ENCODE measurements around the gene GLP1R.
"Not testable (repeated sequence)": the region's sequence is repeated elsewhere in the genome, so short reads cannot be mapped to it uniquely, and the experiment has no call there.

GLP1R gene

DNA sequence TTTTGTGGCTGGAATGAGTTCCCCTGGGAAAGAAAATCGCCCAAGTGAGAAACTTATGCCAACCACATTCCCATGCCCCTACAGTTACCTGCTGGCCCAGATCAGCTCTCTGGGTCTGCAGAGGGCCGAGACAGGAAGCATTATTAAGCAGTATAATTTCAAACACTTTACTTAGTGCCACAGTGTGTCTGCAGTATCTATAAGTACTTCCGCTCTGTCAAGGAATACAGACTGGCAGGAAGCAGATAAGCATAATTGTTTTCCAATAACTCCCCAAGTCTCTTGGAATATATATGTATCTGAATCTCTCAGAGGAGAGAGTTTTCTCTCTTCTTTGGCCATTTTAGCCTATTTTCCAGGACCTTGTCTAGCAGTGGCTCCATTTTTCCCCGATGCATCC, 41.5 kb downstream of the GLP1R start:
- DNase-seq: no peak

DNA sequence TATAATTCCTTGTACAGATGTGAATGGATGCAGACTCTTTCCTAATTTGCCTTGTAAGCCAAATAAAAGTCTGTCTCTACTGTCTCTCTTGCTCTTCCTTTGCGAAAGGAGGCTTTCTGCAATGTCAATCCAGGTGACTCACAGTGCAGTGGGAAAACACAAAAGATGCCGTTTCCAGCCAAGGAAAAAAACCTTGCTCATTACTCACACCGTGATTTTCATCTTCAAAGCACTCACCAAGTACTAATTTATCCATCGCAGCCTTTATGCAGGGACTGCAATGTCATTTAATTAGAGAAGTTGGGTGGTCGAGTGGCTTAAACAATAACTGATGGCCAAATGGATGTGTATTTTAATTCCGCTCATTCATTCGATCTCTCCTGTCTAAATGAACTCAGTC, 42.6 kb downstream of the GLP1R start:
- peak; percentile 61 for DNase-seq

DNA sequence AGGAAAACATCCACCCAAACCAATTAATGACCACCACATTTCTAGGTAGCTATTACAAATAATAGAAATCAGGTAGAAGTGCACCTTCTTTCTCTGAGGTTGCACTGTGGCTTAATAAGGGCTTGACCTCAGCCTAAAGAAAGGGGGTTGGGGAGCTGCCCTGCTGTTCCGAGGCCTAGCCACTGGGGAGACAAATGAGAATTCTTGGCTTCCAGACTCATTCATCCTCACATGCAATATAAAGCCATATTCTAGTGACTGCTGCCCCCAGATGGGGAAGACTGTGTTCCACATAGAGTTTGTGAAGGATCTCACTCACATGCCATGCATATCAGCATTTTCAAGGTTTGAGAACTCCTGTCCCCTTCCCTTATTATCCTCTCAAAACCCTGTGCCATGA, 43.5 kb downstream of the GLP1R start:
- no peak for DNase-seq

DNA sequence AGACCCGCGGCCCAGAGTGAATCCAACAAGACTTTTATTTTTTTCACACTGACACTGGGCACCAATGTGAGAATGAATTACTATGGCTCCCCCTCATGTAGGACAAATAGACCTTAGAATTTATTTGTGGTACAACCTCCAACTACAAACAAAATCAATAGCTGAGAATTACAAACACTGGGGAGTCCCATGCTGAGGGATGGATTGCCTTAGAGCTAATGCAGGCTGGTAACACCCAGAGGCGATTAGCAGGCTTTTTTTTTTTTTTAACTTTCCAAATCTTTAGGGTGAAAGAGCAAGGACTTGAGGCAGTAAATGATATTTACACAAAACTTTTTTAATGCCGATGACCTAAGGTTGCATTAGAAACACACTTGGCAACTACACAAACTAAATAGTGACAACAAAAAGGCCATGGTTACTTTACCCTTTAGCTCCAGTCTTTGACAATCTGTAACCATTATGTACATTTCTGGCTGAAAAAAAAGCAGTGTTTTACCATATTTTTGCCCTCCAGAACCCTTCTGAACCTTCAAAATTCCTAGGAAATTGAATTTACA, 44.6 kb downstream of the GLP1R start:
- DNase-seq: no peak

DNA sequence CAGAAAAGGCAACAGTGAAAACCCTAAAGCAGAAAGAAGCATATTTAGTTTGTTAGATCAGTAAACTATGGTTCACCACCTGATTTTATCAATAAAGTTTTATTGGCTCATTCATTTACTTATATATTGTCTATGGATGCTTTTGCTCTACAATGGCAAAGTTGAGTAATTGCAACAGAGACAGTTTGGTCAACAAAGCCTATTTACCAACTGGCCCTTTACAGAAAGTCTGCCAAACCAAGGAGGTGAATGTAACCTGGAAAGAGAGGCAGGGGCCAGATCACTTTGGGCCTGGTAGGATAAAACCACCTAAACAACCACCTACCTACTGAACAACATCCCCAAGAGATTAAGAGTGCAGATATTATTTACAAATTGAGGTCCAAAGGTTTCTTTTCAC, 47.0 kb downstream of the GLP1R start:
- no peak for DNase-seq

DNA sequence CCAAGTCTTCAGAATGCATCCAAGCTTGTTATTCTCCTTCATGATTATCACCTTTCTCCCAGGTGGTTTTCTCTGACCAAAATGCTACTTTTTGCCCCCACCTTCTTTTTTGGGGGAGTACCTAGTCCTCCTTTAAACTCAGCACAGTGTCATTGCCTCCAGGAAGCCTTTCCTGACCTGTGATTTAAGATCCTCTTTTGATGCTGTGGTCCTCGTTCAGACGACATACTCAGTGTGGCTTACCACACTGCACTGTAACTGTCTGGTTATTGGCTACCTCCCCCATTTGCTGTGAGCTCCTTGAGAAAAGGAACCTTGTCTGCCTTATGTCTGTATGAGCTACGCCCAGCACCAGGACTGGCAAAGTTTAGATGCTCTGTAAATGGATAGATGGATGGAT, 51.8 kb downstream of the GLP1R start:
- DNase-seq: no peak

DNA sequence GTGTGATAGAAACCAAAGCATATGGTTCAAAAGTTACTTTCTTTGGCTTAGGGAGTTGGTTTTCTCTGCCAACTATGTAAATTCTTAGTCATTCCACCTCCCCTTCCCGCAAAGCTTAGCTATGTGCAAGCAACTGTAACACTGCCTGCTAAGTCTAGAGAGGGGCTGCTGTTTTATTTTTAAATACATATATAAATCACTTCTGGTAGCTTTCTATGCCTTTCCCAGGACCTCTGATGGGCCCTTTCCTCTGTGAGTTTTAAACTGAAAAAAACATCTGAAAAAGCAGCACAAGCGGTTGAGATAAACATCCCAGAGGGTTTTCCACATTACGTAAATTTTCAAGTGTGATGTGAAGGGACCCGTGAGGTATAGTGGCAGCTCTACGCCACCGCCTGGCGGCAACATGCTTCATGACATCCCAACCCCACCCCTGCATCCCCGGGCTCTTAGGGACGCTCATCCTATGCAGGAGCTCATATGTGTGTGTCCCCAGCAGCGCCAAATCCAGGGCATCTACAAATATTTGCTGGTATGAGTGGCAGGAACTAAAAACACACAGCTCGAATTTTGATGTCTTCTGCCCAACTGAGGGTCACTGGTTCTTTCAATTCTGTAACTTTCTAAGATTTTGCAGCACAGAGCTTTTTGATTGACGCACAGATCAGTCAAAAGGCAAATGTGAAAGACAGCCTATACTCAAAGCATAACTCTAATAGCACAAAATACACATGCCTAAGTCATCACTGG, 53.7 kb downstream of the GLP1R start:
- no peak for DNase-seq

DNA sequence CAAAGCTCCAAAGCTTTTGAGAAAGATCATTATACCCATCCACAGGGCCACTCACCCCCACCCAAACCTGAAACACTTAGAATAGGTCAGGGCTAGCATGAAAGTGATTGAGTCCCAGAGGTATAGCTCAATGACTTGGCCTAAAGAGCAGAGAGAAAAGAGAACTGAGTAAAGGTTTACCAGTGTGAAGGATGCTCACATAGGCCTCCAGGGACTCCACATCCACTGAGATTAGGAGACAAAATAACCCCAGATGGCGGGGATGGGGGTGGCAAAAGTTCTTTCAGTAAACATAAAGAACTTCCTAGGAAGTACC, 54.2 kb downstream of the GLP1R start:
- no peak for DNase-seq

DNA sequence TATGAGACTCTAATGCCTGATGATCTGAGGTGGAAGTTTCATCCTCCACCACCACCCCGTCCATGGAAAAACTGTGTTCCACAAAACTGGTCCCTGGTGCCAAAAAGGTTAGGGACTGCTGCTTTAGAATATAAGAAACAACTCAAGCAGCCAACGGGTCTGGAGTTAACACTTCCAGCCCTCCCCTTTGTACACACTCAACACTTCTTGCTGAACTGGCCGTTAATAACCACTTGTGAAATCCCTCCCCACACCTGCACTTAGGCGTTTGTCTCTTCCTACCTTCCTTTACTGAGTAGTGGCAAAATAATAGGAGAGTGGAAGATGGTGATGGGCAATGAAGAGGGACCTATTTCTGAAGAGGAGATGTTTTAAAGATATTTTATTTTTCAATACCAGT, 55.9 kb downstream of the GLP1R start:
- peak; percentile 46 for DNase-seq

DNA sequence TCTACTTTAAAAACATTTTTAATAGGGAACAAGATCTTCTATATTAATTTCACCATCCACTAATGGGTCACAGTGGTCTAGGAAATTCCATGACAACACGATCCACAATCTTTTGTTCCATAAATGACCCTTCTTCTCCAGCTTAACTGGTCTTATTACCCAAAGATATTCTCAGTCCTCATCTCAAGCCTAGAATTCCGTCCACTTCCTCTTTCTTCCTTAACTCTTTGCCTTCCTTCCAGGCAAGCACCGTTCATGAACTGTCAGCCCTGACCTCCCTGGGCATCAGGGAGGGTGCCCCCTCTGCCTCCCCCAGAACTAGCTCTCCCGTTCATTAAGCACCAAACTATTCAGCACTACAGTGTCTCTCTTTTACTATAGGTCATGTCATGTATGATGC, 58.5 kb downstream of the GLP1R start:
- no peak for DNase-seq

DNA sequence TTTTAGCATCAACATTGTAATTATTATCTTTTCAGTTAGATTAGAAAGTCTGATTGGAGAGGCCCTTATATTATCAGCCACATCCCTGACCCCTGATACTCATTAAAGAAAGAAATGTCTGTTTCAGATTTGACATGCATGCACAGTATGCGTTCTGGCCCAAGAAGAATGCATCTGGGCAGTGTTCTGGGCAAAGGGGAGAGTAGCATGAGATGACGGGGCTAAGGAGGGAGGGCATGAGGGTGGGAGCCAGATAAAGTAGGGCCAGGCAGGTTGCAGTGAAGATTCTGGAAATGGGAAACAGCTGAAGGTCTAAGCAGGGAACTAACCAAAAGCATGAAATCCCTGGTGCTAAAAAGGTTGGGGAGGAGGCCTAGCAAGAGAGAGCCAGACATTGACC, 59.1 kb downstream of the GLP1R start:
- DNase-seq: no peak

DNA sequence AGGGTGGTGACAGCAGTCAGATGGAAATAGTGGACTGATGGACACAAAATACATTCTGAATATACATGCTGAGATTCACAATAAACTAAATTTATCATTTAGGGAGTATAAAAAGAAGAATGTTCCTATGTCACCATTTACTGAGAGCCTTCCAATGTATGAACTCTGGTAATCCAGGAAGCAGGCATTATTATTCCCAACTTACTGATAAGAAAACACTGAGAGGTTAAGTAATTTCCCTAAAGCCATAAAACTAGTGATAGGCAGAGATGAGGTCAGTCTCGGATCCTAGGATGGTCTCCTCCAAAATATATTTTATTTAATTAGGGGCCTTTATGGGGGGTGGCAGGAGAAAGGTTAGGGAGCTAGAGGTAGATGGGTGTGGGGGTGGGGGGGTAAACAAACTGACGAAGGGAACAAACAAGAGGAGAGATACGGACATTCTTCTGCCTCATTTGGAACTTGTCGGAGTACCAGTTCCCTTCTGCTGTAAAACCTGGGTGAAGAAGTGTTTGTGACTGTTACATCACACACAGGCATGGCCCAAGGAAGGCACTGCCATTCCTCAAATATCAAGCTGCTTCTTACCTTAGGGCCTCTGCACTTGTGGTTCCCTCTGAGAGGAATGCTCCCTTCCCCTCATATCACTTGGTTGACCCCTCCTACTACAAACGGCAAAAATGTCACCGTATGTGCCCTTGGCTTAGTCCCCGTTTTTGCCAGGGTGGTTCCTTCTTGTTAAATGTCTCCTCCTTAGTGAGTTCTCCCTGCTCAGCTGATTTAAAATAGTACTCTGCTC, 59.7 kb downstream of the GLP1R start:
- no peak for DNase-seq

DNA sequence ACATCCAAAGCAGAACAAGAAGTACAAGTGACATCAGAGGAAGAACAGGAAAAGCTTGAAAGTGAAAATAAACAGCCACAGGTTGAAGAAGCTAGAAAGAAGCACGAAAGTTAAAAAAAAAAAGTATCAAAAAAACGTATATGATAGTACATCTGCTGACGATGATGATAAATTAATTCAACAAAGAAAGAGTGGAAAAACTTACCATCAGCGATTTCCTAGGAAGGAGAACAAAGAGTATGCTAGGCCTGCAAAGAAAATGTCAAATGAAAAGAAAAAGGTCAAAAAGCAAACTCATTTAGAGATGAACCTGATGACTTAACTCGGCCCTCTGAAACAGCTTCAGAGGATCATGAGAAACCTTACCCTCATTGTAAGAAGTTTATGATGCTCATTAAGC, 62.7 kb downstream of the GLP1R start:
- no peak for DNase-seq

DNA sequence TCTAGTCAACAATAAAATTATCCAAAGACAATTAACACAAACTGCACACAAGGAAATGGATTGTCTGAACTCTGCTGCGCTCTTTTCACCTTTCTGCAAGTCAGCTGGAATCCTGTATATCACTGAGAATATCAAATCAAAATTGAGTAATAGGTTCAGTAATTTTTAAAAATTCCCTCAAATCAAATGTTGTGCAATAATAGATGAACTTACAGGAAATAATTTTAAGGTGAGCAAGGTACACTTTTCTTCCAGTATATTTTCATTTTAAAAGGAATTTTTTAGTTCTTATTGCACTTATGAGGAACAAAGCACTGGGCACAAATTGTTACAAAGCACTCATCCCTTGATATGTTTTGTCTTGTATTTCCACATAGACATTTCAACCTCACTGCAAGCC, 65.2 kb downstream of the GLP1R start:
- no peak for DNase-seq

DNA sequence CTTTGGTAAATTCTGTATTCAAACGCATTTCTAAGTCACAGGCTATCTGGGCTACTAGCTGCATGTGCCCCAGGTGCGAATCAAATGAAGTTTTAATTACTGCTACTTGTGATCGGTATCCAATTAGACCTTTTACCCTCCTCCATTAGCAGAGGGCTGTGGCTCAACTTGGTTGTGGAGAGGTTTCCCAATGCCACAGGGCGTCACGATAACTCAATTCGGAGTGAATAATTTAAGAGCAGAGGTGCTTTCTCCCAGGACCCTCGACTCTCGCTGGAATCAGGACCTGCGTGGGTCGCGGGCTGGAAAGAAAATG, 65.8 kb downstream of the GLP1R start:
- no peak for DNase-seq

DNA sequence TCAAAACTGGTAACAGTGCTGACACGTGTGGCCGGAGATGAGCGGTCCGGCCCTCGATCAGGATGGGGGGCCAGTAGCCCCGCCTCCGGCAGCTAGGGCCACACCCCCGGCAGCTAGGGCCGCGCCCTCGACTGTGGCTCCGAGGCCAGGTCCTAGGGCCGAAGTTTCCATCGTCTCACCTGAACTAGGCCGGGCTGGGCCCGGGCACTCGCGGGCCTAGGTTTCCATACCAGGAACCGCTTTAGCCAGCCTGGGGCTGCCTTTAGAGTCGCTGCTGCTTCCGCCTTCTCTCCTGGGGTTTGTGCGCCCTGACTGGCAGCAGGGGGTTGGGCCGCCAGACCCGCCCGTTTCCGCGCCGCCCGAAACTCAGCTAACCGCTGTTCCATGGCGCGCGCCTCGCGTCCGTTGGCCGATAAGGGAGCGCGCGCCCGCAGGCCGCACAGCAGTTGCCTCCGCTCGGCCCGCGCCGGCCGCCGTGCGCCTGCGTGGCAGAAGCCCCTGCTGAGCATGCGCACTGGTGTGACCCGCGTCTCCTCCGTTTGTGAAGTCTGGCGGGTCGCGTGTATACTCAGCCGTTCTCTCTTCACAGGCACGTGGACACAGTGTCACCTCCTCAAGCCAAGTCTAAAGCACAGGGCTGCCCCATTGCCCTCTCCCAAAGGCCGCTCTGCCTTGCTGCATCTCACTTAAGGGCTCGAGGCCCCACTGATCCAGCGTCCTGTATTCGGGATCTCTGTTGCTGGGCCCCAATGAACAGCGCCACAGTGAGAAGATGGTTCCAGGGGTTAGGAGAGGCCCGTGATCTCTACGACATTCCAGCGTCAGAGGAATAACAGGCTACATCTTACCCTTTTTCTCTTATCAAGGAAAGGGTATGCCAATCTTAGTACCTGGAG, 66.4 kb downstream of the GLP1R start, which contains the start of gene SAYSD1:
SAYSD1 (minus strand) TSS at position 483 of the 896 bp plus-strand sequence; CDS start at position 386, 97 bp downstream.
- no peak for DNase-seq

DNA sequence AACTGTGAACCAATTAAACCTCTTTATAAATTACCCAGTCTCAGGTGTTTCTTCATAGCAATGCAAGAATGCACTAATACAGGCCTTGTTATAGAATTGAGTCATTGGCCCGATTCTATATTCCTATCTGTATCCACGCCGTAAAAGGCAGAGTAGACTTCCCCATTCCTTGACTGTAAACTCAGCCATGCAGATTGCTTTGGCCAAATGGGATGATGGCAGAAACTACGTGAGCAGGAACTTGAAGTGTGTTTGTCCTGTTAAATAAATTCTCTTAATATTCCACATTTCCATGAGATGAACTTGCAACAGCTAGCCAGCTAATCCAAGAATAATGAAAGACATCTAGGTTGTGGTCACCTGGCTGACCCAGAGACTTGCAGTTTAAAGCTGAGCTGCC, 70.3 kb downstream of the GLP1R start:
- DNase-seq: no peak

DNA sequence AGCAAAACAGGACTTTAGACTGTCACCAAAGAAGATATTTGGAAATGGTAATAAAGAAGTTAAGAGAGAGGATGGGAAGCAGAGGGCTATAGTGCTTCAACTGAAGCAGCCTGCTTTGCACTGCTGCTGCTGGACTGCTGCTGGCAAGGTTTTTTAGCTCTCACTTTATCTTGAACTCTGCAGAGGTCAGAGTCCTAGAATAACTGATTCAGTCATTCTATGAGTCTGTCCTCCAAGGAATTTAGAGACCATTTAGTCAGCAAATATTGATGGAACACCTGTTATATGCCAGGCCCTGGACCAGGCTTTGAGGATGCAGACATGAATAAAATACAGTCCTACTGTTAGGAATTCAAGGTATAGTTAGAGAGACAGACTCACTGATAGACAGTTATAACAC, 75.5 kb downstream of the GLP1R start:
- no peak for DNase-seq

DNA sequence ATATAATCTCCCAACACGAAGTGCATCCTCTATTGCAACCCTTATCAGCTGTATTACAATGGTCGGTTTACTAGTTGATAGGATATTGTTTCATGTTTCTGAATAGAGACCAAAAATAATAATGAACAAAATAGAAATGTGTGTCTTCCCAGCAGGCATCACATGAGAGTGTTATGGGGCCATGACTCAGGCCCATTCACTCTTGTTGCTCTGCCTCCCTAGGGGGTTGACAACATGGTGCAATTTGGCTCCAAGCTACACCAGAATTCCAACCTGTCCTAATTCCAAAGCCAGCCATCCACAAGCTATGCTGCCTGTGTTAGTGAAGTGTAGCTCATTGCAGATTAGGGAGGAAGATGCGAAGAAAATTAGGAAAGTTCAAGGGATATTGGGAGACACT, 79.5 kb downstream of the GLP1R start:
- no peak for DNase-seq

DNA sequence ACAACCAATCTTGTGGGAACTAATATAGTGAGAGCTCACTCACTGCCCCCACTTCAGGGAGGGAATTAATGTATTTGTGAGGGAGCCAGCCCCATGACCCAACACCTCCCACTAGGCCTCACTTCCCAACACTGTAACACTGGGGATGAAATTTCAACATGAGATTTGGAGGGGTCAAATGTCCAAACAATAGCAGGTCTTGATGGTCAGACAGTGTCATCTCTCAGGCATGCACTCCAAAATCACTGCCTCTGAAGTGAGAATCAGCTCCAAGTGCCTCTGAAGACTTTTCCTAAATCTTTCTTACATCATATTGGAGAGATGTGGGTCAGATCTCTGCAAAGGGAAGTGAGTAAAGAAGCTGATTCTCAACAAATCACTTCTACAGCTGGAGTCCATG, 80.3 kb downstream of the GLP1R start:
- no peak for DNase-seq

DNA sequence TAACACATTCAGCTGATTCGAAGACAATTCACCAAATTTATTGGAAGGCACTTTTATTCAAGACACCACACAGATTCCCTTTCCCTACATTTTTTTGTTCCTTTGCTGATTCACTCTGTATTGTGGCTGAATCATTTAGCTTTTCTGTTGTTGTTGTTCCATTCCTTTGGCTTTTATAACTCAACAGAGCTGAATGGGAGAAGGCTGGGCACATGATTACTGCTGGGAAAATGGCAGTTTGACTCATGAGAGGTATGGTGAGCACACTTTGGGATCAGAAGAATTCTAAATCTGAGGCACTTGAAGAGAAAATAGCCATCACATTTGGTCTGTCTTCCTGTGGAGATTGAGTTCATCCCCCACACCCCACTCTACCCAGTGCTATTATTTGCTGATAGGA, 82.1 kb downstream of the GLP1R start:
- no peak for DNase-seq

DNA sequence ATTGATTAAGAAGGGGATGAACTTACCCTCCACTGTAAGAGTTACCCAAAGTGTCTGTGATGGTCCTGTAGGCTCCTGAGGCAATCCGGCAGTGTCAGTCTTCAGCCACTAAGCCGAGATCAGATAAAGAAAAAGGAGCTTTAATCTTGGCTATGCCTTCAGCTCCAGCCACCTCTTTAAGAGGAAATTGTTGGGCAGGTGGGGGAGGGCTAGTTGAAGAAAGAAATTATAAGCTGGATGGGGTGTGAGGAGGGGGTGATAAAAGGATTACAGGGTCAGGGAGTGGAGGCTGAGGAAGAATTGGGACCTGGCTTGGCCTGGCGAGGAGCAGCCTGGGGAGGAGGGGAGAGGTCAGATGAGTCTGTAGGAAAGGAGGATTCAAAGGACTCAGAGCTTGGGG, 86.2 kb downstream of the GLP1R start:
- DNase-seq: not testable (repeated sequence)

DNA sequence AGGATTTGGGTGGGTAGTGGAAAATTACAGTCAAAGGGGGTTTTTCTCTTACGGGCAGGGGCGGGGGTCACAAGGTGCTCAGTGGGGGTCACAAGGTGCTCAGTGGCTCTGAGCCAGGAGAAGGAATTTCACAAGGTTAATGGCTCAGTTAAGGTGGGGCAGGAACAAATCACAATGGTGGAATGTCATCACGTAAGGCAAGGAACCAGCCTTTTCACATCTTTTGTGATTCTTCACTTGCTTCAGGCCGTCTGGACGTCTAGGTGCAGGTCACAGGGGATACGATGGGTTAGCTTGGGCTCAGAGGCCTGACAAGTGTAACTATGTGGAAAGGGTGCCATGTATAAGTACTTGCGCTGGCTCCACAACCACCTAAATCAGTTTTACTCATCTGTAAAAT, 87.6 kb downstream of the GLP1R start:
- DNase-seq: not testable (repeated sequence)

DNA sequence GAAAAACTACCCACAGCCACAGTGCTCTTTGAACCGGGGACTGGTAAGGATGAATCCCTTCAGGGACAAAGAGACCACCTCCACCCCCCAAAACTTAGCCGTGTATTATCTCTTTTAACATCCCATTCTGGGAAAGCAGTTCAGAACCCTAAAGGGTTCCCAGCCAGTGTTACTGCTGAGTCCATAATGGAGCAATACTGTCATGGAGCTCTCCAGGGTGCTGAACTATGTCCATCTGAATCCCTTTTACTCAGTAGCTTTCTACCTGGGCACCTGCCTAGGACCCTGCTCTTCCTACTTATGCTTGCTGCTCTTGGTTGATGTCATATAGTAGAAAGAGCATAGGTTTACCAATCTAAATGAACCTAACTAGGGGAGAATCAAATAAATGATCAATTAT, 88.7 kb downstream of the GLP1R start:
- DNase-seq: no peak

Measured in NCI-H187 treated with DMSO at 0.1 percent for 48 hours (cell line).